GM12878 (cell line): ENCODE measurements around the gene MRPL20. TPM values are rescaled to one million over a fixed set of nuclear protein-coding genes. Genes with fewer than 3 reads are reported as not detected.

Experiments
- BHLHE40 ChIP-seq, 2 experiments: fragments of 450-650 bp in 1 of 2; IDR thresholded peaks; 2 replicates each; pipeline ENCODE4 v1.6.1; 2011 to 2017; ENCODE audit warnings: low read depth in 2 of 2, borderline replicate concordance in 1 of 2, improper control_type of control experiment in 1 of 2, low read length in 1 of 2, mild to moderate bottlenecking in 1 of 2
- EGR1 ChIP-seq, 2 experiments: IDR thresholded peaks; 1 replicate in 1 of 2; 2 replicates in 1 of 2; pipeline ENCODE4 v1.6.1; 2011 to 2012; ENCODE audit warnings: low read depth in 2 of 2, low read length in 2 of 2, borderline replicate concordance in 1 of 2, mild to moderate bottlenecking in 1 of 2, moderate library complexity in 1 of 2
- HDAC2 ChIP-seq: fragments of 200-600 bp; sonication (generic); IDR thresholded peaks from 2 replicates; pipeline ENCODE4 v1.6.1; 2017
- HDGF ChIP-seq: fragments of 450-650 bp; IDR thresholded peaks from 2 replicates; pipeline ENCODE4 v1.6.1; 2016; ENCODE audit warnings: antibody characterized with exemption
- MLLT1 ChIP-seq: fragments of 450-650 bp; IDR thresholded peaks from 2 replicates; pipeline ENCODE4 v1.6.1; 2016; ENCODE audit warnings: mild to moderate bottlenecking
- POLR2AphosphoS2 ChIP-seq: IDR thresholded peaks from 2 replicates; pipeline ENCODE4 v1.6.1; 2011; ENCODE audit warnings: low read depth, mild to moderate bottlenecking, low read length, improper control_type of control experiment, moderate library complexity
- REST ChIP-seq: IDR thresholded peaks from 2 replicates; pipeline ENCODE4 v1.6.1; 2012; ENCODE audit warnings: mild to moderate bottlenecking, low read depth, low read length
- YBX1 ChIP-seq: fragments of 450-650 bp; IDR thresholded peaks from 2 replicates; pipeline ENCODE4 v1.6.1; 2016; ENCODE audit warnings: antibody characterized with exemption
- ZBTB4 ChIP-seq: fragments of 450-650 bp; formaldehyde crosslinking; IDR thresholded peaks from 2 replicates; pipeline ENCODE4 v1.4.0; 2022; ENCODE audit warnings: mild to moderate bottlenecking, moderate library complexity
- polyA plus RNA-seq, 11 experiments: library from polyadenylated mRNA; depleted of rRNA in 4 of 11; unstranded in 6 of 11; stranded (reverse) in 5 of 11; fragments of >200 nt; fragmentation: Nextera tagmentation in 4 of 11; fragmentation: Illumina TruSeq in 1 of 11; extraction: Ambion mirVana in 4 of 11; extraction: Trizol in 1 of 11; gene quantifications; 1 replicate in 1 of 11; 2 replicates in 10 of 11; pipeline versions ENCODE4 v1.2.1 to v1.2.3, GENCODE V29; 2011 to 2016; ENCODE audit warnings: inconsistent platforms in 2 of 11, missing spikeins in 2 of 11, low read depth in 1 of 11
- total RNA-seq, 4 experiments: library from RNA; depleted of rRNA in 3 of 4; stranded (reverse); fragments of >200 nt in 3 of 4; fragmentation: Illumina TruSeq in 1 of 4; extraction: Trizol in 1 of 4; gene quantifications; 2 replicates each; pipeline versions ENCODE4 v1.2.1 to v1.2.3, GENCODE V29; 2013 to 2021

The MRPL20 gene
- total and polyA plus RNA-seq, 10 of the 15 experiments (the other 5 are each of a cell fraction or from before 2014, with no cell fraction given) = 129 to 525 (median 255) TPM

GRCh38 chr1:1406101-1406820 is 832 bp downstream of the MRPL20 start (continued):
- no peak for TF ChIP-seq ZBTB4 (CRISPR knock-in tag)
- no peak for TF ChIP-seq HDGF
- TF ChIP-seq HDAC2 = no peak
- no peak for TF ChIP-seq EGR1 (IDR thresholded peaks at IDR 0.05; ENCODE audit: borderline replicate concordance in 1 of 2, low read depth in 2 of 2, low read length in 2 of 2)
- no peak for TF ChIP-seq YBX1
- no peak for TF ChIP-seq REST
- no peak for TF ChIP-seq POLR2AphosphoS2
- peak; percentile 86 for TF ChIP-seq MLLT1
- peak; percentile 16 to 40; a peak in 1 of 4 replicates for TF ChIP-seq BHLHE40 (IDR thresholded peaks at IDR 0.05; ENCODE audit: borderline replicate concordance in 1 of 2, low read depth in 2 of 2, low read length in 1 of 2)
